ENCODE measurements around the gene KMT2E.
A peak's percentile ranks its signal among the peaks of the same experiment; 100 is the strongest.

KMT2E gene

GRCh38 chr7:105094966-105095365, 81.0 kb downstream of the KMT2E start:
- no peak for DNase-seq

- DNase-seq: no peak
Observed at GRCh38 chr7:105096306-105096705, 82.3 kb downstream of the KMT2E start.

- no peak for DNase-seq
Observed at GRCh38 chr7:105097619-105098018, 83.6 kb downstream of the KMT2E start.

GRCh38 chr7:105098863-105099515, 85.0 kb downstream of the KMT2E start:
- no peak for DNase-seq

GRCh38 chr7:105101864-105102263, 87.9 kb downstream of the KMT2E start:
- DNase-seq: no peak

- no peak for DNase-seq
Observed at GRCh38 chr7:105102557-105103352, 88.8 kb downstream of the KMT2E start.

GRCh38 chr7:105105579-105105978, 91.6 kb downstream of the KMT2E start:
- DNase-seq: no peak

- no peak for DNase-seq
Observed at GRCh38 chr7:105106473-105106872, 92.5 kb downstream of the KMT2E start.

GRCh38 chr7:105107458-105107857, 93.5 kb downstream of the KMT2E start:
- no peak for DNase-seq

- no peak for DNase-seq
Observed at GRCh38 chr7:105112440-105113418, 98.7 kb downstream of the KMT2E start.

- peak; percentile 23 for DNase-seq
Observed at GRCh38 chr7:105118612-105119600, 104.9 kb downstream of the KMT2E start.

GRCh38 chr7:105122619-105123018, 108.6 kb downstream of the KMT2E start:
- DNase-seq: no peak

GRCh38 chr7:105125745-105126144, 111.7 kb downstream of the KMT2E start:
- no peak for DNase-seq

- no peak for DNase-seq
Observed at GRCh38 chr7:105126436-105126975, 112.5 kb downstream of the KMT2E start.

GRCh38 chr7:105127179-105127578, 113.2 kb downstream of the KMT2E start:
- DNase-seq: no peak

- no peak for DNase-seq
Observed at GRCh38 chr7:105130048-105130447, 116.0 kb downstream of the KMT2E start.

- no peak for DNase-seq
Observed at GRCh38 chr7:105130580-105130979, 116.6 kb downstream of the KMT2E start.

- peak; percentile 14 for DNase-seq
Observed at GRCh38 chr7:105131033-105131656, 117.1 kb downstream of the KMT2E start.

GRCh38 chr7:105131890-105132289, 117.9 kb downstream of the KMT2E start:
- DNase-seq: no peak

- DNase-seq: no peak
Observed at GRCh38 chr7:105132335-105132734, 118.3 kb downstream of the KMT2E start.

- no peak for DNase-seq
Observed at GRCh38 chr7:105132835-105133234, 118.8 kb downstream of the KMT2E start.

Data from hematopoietic multipotent progenitor cell treated with erythropoietin and hydrocortisone succinate and interleukin-3 and kit ligand, for 6 days (in vitro differentiated cells).